HuH-7.5 (cell line): ENCODE data around the gene GMDS.
"Not testable (repeated sequence)": the region's sequence is repeated elsewhere in the genome, so short reads cannot be mapped to it uniquely, and the experiment has no call there.

Source experiments
- DNase-seq: peaks from one replicate; pipeline ENCODE4 v3.0.0; 2011; ENCODE audit warnings: low spot score

The GMDS gene

GRCh38 chr6:1770968-1771723 lies 474.3 kb downstream of the GMDS start:
- DNase-seq, result no peak

GRCh38 chr6:1770435-1770843 lies 475.0 kb downstream of the GMDS start:
- DNase-seq, result no peak

- no peak for DNase-seq
Measured at GRCh38 chr6:1767481-1768246, 477.7 kb downstream of the GMDS start.

GRCh38 chr6:1766654-1767053 lies 478.8 kb downstream of the GMDS start:
- no peak for DNase-seq

- DNase-seq, result no peak
Measured at GRCh38 chr6:1765160-1765903, 480.1 kb downstream of the GMDS start.

GRCh38 chr6:1764397-1764987 lies 480.9 kb downstream of the GMDS start:
- DNase-seq, result no peak

- DNase-seq, result no peak
Measured at GRCh38 chr6:1763404-1763803, 482.0 kb downstream of the GMDS start.

- DNase-seq, result no peak
Measured at GRCh38 chr6:1762203-1762602, 483.2 kb downstream of the GMDS start.

GRCh38 chr6:1761477-1761877 lies 483.9 kb downstream of the GMDS start:
- no peak for DNase-seq

GRCh38 chr6:1760876-1761275 lies 484.5 kb downstream of the GMDS start:
- DNase-seq, result no peak

GRCh38 chr6:1759870-1760269 lies 485.5 kb downstream of the GMDS start:
- DNase-seq, result no peak

- no peak for DNase-seq
Measured at GRCh38 chr6:1758076-1758679, 487.2 kb downstream of the GMDS start.

- no peak for DNase-seq
Measured at GRCh38 chr6:1757131-1757530, 488.3 kb downstream of the GMDS start.

GRCh38 chr6:1756472-1757129 lies 488.8 kb downstream of the GMDS start:
- DNase-seq, result no peak

- DNase-seq, result not testable (repeated sequence)
Measured at GRCh38 chr6:1751063-1751462, 494.3 kb downstream of the GMDS start.

GRCh38 chr6:1749041-1749440 lies 496.4 kb downstream of the GMDS start:
- DNase-seq, result no peak

GRCh38 chr6:1747531-1747930 lies 497.9 kb downstream of the GMDS start:
- no peak for DNase-seq

GRCh38 chr6:1747003-1747402 lies 498.4 kb downstream of the GMDS start:
- DNase-seq, result no peak

- DNase-seq, result no peak
Measured at GRCh38 chr6:1745814-1746213, 499.6 kb downstream of the GMDS start.

- no peak for DNase-seq
Measured at GRCh38 chr6:1744543-1744942, 500.9 kb downstream of the GMDS start.

GRCh38 chr6:1739680-1740079 lies 505.7 kb downstream of the GMDS start:
- no peak for DNase-seq
